MM.1S (cell line): Measurements from ENCODE around the gene TRAPPC11.

Experiments
- CTCF ChIP-seq: fragments of 300-600 bp; sonication (generic); IDR thresholded peaks from 2 replicates; pipeline ENCODE4 v1.5.1; 2016; ENCODE audit warnings: antibody characterized with exemption, low read length, mixed read lengths
- EZH2 ChIP-seq: fragments of 300-600 bp; sonication (generic); optimal IDR thresholded peaks from 2 replicates; pipeline ENCODE3; 2017; ENCODE audit warnings: low read depth, mild to moderate bottlenecking, antibody characterized with exemption, low read length, mixed read lengths
- EZH2phosphoT487 ChIP-seq: fragments of 300-600 bp; sonication (generic); IDR thresholded peaks from 2 replicates; pipeline ENCODE4 v1.6.1; 2018; ENCODE audit warnings: antibody characterized with exemption, low read length

- TF ChIP-seq CTCF (no peak), EZH2 (no peak), EZH2phosphoT487 (no peak)
Observed at GRCh38 chr4:183611210-183611830, 47.8 kb upstream of the TRAPPC11 start.
